Medulla oblongata (tissue), 1 donor: ENCODE results near the gene KIF17.

ENCODE experiments used
- DNase-seq: peaks from one replicate; pipeline ENCODE4 v3.0.0-alpha.2; 2015; ENCODE audit errors: extremely low spot score

Gene KIF17

DNA sequence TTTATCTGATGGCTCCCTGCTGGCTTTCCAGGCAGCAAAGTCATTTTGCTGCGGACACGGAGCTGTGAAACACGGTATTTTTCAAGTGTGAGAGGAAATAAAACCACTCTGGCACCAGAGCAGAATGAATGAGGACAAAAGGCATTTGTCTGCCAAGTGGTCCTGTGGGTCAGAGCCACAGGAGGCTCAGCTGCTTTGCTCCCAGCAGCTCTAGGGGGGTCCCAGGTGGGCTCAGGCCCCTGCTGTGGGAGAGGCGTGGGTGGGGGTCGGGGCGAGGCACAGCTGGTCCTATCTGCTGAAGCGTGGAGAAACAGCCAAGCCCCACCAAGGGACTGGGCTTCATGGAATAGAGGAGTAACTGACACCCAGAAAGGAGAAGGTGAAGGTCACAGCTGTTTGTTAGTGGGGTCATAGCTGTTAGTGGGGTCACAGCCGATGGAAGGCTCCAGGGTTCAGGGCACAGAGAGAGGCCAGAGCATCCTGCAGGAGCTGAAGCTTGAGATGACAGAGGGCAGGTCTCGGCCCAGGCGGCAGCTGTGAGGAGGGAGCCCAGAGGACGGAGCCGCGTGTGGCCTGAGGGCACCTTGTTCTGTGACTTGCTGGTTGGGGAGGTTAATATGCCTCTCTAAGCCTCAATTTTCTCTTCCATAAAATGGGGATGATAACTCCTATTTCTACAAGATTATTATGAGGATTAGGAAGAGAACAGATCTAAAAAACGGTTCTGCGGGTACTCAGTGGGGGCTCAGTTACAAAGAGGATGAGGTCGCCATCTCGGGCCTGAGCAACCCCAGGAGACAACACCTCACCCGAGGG, 7.1 kb downstream of the KIF17 start:
- DNase-seq = no peak

DNA sequence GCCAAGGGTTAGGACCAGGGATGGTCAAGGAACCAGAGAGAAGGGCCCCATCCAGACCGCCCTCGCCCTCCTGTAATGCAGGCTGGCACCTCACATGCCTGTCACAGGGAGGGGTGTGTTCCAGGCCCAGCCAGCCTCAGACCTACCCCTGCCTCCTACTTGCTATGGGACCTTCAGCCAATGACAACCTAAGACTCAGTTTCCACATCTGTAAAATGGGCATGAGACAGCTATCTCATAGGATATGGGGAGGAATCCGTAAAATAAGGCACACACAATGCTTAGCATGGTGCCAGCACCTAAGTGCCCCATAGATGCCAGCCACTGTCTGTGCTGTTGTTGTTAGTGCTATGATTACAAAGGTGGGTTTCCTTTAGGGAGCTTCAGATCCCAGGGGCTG, 7.9 kb downstream of the KIF17 start:
- no peak for DNase-seq

DNA sequence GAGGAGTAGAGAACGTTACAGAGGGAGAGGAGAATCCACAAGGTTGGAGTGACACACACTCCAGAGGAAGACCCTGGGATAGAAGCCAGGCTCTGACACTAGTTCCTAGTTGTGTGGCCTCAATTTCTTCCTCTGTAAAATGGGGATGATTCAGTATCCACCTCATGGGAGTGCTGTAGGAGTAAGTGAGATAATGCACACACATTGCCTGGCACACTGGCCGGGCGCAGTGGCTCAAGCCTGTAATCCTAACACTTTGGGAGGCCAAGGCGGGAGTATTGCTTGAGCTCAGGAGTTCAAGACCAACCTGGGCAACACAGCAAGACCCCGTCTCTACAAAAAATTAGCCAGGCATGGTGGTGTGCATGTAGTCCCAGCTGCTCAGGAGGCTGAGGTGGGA, 8.9 kb downstream of the KIF17 start:
- no peak for DNase-seq

DNA sequence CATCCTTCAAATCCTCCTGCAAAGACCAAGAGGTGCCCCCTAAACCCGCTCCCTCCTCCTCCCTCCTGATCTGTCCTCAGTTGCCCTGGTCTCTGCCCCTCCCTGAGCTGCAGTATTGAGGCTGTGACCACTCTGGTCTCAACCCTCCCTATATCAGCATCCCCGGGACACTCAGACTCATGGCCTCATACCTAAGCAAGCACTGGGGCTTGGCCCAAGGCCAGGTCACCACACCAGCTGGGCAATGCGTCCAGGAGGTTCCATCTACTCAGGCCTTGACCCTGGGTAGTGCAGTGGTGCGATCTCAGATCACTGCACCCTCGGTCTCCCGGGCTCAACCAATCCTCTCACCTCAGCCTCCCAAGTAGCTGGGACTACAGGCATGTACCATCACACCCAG, 9.8 kb downstream of the KIF17 start:
- DNase-seq = no peak

DNA sequence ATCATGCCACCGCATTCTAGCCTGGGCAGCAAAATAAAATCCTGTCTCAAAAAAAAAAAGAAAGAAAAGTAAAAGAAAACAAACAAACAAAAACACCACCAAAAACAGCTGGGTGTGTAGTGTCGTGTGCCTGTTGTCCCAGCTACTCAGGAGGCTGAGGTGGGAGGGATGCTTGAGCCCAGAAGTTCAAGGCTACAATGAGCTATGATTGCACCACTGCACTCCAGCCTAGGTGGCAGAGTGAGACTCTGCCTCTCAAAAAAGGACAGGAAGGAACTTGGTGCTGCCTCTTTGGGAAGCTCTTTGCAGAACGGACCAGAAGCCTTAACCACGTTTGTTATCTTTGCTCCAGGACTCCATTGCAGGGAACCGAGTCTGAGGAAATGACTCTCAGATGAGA, 11.0 kb downstream of the KIF17 start:
- no peak for DNase-seq

DNA sequence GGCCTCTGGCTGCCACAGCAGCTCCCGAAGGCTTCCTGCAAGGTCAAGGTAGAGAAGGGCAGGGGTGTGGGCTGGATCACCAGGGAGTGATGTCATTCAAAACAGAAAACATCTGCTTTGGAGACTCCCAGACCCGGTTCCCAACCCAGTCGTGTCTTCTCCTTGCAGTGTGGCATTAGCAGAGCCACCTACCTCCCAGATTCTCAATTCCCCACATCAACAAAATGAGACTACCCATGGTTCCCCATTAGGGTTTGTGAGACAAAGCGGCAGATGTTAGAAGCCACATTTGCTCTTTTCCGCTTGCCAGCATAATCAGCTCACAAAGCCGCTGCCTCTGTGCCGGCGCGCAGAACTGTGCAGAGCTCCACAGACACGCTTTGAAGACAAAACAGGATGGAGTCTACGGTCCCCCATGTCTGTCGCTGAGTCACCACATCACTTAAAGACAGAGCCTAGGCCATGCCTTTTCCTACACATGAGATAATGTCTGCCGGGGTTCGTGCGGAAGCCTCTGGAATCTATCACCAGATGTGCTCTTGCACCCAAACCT, 12.5 kb downstream of the KIF17 start:
- DNase-seq = no peak

DNA sequence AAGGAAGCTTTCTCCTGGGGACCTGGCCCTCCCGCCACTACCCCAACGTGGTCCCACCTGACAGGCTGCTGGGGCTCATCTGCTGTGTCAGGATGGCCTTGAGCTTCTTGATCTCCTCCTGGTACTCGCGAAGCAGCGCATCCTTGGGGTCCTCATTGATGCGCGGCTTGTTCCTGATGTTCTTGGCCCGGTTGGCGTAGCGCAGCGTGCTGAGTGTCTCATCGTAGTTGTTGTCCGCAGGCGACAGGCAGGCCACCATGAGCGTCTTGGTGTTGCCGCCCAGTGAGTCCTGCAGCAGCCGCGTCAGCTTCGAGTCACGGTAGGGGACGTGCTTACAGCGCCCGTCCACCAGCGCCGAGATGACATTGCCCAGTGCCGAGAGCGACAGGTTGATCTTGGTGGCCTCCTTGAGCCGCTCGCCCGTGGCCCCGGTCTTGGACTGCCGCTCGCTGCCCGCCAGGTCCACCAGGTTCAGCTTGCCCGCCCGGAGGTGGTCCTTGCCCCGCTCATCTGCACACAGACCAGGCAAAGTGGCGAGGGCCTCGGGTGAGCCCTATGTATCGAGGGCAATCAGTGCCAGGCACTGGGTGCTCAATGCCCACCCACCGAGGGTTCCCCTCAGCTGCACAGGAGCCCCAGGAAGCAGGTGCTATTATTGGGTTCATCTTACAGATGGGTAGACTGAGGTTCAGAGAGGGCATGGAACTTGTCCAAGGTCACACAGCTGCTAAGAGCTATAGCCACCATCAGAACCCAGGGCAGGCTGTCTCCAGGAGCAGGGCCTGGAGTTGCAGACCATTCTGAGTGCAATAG, 13.2 kb downstream of the KIF17 start:
- DNase-seq = no peak

DNA sequence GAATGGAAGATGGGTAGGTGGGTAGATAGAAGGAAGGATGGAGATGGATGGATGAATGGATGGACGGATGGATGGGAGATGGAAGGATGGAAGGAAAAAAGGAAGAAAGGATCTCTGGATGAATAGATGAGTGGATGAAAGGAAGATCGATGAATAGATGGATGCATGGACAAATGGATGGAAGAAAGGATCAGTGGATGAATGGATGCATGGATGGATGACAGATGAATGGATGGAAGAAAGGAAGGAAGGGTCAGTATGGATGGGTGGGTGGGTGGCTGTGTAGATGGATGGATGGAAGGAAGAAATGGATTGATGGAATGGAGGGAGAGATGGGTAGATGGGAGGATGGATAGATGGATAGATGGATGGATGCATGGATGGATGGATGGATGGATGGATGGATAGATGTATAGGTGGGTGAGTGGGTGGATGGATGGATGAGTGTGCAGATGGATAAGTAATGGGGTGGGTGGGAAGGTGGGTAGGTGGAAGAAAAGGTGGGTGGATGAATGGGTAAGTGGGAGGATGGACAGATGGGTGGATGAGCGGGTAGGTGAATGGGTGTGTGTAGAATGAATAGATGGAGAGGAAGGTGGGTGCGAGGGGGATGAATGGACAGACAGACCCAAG, 14.6 kb downstream of the KIF17 start:
- no peak for DNase-seq

DNA sequence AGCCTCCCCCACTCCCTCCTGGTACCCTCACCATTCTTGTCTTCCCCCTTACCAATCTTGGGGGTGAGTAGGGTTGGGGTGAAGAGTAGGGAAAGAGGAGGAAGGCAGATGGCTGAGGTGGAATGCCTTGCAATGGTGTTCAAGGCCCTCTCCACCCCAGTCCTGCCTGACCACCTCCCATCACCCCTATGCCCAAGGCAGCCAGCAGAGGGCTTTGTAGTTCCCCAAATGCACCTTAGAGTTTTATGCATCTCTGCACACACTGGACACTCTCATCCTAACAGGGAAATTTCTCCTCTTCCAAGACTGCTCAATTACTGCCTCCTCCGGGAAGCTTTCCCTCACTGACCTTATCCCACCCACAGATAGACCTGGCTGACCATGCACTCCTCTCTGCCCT, 15.4 kb downstream of the KIF17 start:
- DNase-seq = no peak

DNA sequence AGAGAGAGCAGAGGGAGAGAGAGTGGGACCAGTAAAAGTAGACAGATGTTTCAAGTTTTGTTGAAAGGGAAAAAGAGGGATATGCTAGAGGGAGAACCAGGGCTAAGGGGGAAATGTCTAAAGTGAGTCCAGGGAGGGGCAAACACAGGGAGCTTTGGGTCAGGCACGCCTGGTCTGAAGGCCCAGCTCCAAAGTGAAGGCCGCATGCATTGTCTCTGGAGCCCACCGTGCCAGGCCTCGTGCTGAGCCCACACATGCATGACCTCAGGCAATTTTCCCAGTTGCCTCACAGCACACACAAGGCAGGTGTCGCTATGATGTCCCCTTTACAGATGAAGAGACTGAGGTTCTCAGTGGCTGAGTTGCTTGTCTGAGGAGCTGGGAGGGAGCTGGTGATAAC, 16.0 kb downstream of the KIF17 start:
- DNase-seq = no peak

DNA sequence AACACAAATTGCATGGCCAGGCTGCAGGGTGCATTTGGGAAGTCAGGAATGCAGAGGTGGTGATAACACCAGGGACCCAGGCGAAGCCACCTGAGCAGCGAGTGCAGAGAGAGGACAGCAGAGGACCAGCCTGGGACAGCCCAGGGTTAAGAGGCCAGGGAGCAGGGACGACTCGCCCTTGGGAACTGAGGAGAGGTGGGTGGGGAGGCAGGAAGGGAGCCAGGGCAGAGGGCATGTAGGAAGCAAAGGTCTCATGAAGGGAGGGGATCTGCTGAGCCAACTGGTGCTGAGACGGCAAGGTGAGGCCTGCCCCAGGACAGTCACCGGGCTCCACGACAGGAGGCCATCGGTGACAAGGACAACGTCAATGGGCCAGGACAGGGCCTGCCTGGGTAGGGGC, 16.4 kb downstream of the KIF17 start:
- DNase-seq = no peak

DNA sequence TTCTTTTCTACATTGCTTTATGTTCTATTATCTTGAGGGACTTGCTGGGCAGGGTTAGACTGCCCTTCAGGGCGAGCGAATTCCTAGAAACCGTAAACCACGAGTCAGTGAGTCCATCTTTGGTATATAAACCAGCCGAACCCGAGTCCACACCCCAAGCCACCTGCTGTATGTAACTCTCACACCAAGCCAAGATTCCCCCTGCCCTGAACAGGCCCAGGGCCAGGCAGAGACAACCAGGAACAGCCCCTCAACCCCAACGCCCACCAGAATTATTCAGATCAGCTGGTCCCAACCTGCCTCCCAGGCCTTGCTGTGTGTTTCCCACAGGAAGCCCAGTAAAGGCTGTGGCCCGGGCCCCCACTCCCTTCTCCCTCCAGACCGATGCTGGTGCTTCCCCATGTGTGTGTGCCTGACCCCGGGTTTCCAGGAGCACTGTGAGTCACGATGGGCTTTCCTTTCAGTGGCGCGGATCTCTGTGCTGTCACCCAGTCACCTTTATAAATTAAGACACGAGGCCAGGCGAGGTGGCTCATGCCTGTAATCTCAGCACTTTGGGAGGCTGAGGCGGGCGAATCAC, 17.1 kb downstream of the KIF17 start:
- DNase-seq = no peak

DNA sequence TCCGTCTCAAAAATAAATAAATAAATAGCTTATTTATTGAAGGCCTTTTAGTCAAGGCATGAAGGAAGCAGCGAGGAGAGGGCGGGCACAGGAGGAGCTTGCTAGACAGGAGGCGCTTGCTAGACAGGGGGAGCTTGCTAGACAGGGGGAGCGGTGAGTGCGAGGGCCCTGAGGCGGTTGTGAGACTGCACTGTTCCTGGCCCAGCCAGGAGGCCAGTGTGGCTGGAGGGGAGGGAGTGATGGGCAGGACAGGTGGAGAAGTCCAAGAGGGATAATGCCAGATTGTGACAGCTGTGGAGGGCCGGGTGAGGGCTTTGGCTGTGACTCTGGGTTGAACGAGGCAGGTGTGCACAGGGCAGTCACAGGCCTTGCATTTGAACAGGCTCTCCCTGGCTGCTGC, 18.2 kb downstream of the KIF17 start:
- no peak for DNase-seq

DNA sequence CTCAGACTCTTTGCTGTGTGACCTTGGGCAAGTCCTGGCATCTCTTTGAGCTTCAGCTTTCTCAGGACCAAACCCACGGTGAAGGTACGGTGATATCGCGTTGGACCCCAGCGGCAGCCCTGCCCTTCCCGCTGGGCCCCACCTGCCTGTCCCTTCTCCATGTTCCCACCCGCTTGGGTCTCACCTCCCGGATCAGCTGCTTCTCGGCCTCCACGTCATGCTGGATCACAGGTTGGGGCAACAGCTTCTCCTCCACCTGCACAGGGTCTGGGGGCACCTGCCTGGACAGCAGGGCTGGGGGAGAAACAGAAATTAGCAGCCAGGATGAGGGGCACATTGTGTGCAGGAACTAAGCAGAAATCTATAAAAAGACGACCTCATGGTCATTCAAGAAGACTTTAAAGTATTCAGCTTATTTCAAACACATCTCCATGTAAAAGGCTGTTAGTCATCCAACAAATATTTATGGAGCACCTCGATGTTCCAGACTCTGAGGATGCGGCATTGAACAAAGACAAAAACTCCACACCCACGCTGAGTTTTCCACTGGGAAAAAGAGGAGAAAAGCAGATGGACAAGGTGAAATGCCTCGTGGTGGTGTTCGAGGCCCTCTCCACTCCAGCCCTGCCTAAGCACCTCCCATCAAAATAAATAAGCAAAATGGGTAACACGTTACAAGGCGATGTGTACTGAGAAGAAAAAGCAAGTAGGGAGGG, 19.5 kb downstream of the KIF17 start:
- DNase-seq = no peak

DNA sequence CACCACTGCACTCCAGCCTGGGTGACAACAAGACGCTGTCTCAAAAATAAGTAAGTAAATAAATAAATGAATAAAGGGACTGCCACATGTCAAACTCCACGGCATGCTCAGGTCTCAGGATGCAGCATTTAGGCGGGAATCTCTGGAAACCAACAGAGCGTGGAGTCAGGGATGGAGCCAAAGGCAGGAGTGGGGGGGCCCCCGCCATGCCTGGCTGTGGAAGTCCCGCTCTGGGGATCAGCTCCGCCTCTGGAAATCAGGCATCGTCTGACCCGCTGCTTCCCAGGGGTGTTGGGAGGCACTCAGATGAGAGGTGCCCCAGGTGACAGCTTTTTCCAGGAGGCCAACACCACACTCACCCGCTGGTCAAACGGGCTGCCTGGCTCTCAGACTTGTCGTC, 20.2 kb downstream of the KIF17 start:
- no peak for DNase-seq

DNA sequence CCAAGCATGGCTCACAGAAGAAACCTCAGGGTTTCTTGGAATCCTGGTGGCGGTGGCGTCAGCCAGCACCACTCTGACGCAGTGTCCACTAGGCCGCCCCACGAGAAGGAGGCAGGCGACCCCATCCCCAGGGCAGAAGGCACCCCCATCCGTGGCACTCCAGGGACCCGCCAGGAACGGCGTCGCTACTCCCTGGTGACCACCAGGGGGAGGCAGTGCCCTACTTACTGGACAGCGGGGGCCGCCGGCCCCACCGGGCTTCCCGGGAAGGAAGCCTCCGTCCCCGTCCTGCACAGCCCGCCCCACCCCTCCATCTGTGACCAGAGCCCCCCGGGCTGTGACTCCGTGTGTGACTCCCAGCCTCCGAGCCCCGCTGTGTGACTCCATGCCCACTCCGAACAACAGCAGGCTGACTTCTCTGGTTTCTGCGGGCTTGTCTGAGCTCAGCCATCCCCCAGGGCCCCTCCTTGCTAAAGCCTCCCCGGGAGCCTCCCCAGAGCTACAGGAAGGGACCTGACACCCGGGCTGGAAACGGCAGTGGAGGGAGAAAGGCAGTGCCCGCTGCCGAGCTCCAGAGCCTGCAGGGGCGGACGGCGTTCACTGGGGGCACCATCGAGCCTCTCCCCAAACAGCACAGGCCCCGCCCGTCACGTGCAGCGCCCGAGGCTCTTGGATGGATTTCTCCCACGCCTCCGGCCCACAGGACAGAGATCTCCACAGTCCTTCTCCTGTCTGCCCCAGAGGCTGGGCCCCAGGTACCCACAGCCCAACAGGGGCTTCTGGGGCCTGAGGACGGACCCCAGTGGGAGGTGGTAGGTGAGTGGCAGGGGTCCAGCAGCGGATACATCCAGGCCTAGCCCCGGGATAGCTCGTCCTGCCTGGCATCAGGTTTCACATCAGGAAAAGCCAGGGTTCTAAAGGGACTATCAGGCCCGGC, 21.1 kb downstream of the KIF17 start:
- peak; percentile 84 for DNase-seq

DNA sequence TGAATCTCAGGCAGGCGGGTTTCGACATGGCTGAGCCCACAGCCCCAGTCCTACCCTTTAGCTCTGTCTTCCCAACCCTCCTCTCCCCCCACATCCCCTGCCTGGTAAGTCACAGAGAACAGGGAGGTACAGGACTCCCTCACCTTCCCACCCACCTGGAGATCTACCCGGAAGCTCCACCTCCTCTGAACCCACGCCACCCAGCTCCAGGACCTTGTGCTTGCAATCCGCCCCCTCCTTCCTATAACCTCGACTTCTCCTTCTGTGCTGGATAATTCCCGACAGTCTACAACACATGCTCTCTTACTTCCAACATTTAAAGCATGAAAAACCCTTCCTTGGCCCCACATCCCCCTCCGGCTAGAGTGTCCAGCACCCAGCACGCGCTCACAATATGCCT, 22.3 kb downstream of the KIF17 start:
- DNase-seq = no peak

DNA sequence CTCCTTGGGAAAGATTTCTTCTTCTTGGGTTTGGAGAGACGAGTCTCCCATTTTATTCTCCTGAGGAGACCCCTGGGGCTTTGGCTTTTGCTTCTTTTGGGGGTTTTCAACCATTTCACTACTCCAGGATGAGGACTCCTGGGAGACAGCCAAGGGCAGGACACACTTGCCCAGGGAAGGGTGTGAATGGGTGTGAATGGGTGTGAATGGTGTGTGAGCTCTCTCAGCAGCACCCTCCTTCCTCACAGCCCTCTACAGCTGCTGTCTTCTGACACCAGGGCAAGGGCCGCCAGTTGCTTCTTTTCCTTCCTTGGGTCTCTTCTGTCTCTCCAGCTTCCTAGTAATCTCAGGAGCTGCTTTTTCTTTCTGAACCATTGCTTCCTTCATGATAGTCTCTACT, 24.2 kb downstream of the KIF17 start:
- DNase-seq = no peak

DNA sequence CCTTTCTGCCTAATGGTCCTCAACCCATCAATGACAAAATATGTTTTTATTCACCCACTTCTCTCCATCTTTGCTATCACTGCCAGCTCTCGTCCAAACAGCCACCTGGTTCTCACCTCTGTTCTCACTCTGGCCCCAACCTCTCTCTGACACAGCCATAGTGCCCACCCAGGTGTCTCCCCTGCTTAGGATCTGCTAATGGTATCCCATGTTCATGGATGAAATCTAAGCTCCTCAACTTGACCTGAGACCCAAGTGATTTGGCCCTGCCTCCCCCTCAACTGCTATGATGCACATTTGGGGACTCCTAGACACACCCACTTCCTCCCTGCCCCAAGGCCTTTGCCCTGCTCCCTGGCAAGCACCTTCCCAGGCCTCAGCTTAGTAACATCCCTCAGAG, 25.9 kb downstream of the KIF17 start:
- DNase-seq = no peak

DNA sequence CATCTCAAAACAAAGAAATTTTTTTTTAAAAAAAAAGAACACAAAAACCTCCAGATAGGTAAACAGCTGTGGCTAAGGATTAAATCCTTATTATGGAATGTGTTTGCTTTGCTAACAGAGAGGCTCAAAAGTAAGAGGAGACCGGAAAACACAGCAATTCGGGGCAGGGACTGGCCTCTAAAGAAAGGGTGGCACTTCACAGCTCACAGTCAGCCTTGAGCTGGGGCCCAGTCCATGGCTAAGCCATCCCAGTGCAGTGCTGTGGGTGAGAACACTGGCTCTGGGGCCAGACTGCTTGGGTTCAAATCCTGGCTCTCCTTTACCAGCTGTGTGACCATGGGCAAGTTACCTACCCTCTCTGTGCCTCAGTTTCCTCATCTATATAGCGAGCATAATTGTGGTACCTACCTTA, 28.2 kb downstream of the KIF17 start:
- no peak for DNase-seq
